Rectal smooth muscle tissue (tissue), 1 donor: ENCODE measurements around the gene CCDC158.
A peak's percentile ranks its signal among the peaks of the same experiment; 100 is the strongest.
"Not testable (repeated sequence)": the region's sequence is repeated elsewhere in the genome, so short reads cannot be mapped to it uniquely, and the experiment has no call there.

ENCODE experiments used
- H3K27ac ChIP-seq: one replicate; pipeline ENCODE4 v1.7.0; 2013; ENCODE audit warnings: low read depth, low read length, inconsistent platforms
- H3K27me3 ChIP-seq: one replicate; pipeline ENCODE4 v1.7.0; 2013; ENCODE audit warnings: low read length; ENCODE audit not compliant: control insufficient read depth, insufficient read depth
- H3K36me3 ChIP-seq: one replicate; pipeline ENCODE4 v1.7.0; 2013; ENCODE audit warnings: low read length; ENCODE audit not compliant: control insufficient read depth, insufficient read depth
- H3K4me1 ChIP-seq: one replicate; pipeline ENCODE4 v1.7.0; 2013; ENCODE audit warnings: low read length; ENCODE audit not compliant: control insufficient read depth, insufficient read depth
- H3K4me3 ChIP-seq: one replicate; pipeline ENCODE4 v1.7.0; 2013; ENCODE audit warnings: low read length
- H3K9ac ChIP-seq: one replicate; pipeline ENCODE4 v1.7.0; 2013; ENCODE audit warnings: low read length

CCDC158 gene

DNA sequence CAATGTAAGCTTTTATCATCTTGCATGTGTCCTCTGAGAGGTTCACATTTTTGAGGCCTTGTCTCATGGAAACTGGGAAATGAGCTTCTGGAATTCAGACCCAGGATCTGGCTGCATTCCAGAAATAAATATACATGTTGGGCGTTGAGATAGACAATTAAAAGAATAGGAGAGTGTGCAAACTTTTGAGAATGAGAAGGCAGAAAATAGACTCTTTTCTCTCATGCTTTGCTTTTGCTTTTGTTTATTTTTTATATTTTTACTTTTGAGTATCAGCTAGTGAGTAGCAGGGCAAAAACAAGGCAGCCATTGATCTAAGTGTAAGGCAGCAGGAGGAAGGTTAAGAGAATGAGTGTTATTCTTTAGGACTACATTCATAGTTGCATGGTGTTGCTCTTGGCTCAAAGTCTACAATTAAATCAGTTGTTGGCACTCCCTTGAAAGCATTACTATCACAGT lies 26.5 kb upstream of the CCDC158 start:
- Histone ChIP-seq H3K27me3 (no peaks in the 10 kb centered on the region), H3K36me3 (no peaks in the 10 kb centered on the region), H3K4me1 (peaks cover 7% of the 10 kb centered on the region), H3K27ac (no peak overlapping the region), H3K9ac (no peak overlapping the region), H3K4me3 (no peak overlapping the region)

DNA sequence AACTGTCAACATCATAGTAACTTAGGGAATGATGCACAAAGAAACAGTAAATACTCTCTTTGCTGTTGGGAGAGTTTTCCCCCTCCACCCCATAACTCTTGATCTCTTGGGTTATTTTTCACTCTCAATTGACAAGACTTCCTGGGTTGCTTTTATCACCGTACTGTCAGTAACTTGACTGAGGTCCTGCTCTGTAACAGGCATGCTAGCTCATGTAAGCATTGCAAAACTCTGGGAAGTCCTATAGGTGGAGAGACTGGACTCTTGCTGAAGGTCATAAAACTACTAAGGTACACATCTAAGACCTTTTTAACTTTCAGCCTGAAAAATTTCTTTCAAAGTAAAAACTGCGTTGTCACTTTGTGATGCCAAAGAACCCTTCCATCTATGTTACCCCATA lies 25.0 kb upstream of the CCDC158 start:
- Histone ChIP-seq H3K9ac (no peak overlapping the region), H3K27me3 (no peaks in the 10 kb centered on the region), H3K27ac (no peak overlapping the region)

GRCh38 chr4:76443376-76443775 lies 22.4 kb upstream of the CCDC158 start:
- Histone ChIP-seq H3K4me3 (no peak overlapping the region), H3K36me3 (no peaks in the 10 kb centered on the region), H3K27me3 (no peaks in the 10 kb centered on the region), H3K27ac (no peak overlapping the region), H3K4me1 (peaks cover 3% of the 10 kb centered on the region), H3K9ac (no peak overlapping the region)

More for the DNA sequence above, 25.0 kb upstream of the CCDC158 start:
- Histone ChIP-seq H3K4me1 (peaks cover 7% of the 10 kb centered on the region), H3K36me3 (no peaks in the 10 kb centered on the region), H3K4me3 (no peak overlapping the region)

- H3K36me3 ChIP-seq = no peaks in the 10 kb centered on the region
- H3K27me3 ChIP-seq = no peaks in the 10 kb centered on the region
- no peak overlapping the region for H3K4me3 ChIP-seq
- peaks cover 3% of the 10 kb centered on the region for H3K4me1 ChIP-seq
- no peak overlapping the region for H3K9ac ChIP-seq
- H3K27ac ChIP-seq = no peak overlapping the region
Measured at GRCh38 chr4:76442807-76443206, 21.9 kb upstream of the CCDC158 start.

DNA sequence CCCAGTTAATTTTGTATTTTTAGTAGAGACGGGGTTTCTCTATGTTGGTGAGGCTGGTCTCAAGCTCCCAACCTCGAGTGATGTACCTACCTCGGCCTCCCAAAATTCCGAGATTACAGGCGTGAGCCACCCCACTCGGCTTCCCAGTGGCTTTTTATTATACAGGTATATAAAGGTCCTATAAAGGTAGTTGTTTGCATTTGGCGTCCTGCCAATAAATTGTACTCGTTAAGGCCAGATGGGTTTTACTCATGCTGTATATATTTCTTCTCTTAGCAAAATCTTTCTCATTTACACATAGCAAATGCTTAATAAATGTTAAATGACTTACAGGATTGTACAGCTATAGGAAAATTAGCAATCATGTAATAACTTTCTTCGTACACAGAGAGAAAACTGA lies 20.9 kb upstream of the CCDC158 start:
- no peaks in the 10 kb centered on the region for H3K4me1 ChIP-seq
- H3K4me3 ChIP-seq = no peak overlapping the region
- no peaks in the 10 kb centered on the region for H3K27me3 ChIP-seq
- H3K9ac ChIP-seq = no peak overlapping the region
- no peaks in the 10 kb centered on the region for H3K36me3 ChIP-seq
- H3K27ac ChIP-seq = no peak overlapping the region

GRCh38 chr4:76439491-76439890 lies 18.6 kb upstream of the CCDC158 start:
- Histone ChIP-seq H3K27me3 (no peaks in the 10 kb centered on the region), H3K9ac (no peak overlapping the region), H3K36me3 (no peaks in the 10 kb centered on the region), H3K27ac (no peak overlapping the region), H3K4me1 (no peaks in the 10 kb centered on the region), H3K4me3 (no peak overlapping the region)

DNA sequence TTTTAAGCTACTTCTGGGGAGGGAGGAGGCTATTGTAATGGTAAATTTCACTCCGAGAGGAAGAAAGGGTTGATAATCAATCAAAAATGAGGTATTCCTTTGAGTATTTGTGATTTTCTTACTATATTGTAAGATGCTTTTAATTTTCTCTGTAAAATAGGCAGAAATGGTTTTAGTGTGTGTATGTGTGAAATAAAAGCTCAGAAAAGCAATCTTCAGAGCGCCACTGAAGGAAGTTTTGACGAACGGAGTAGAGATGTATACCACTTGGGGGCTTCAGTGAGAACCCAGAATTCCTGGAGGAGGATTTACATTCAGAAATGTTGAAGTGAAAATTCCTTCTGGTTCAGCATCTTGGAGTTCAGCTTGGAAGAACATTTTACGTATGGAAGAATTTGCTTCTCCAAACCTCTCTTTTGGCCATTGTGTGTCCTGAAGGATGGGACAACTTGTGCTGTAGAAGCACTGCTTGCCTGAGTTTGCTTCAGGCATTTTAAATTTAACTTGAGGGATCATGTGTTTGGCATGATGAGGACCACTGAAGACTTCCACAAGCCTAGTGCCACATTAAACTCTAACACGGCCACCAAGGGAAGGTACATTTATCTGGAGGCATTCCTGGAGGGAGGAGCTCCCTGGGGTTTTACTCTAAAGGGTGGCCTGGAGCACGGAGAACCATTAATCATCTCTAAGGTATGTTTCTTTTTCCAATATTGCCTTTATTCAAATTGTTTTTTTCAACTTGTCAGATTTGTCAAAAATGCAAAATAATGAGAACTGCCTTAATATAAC lies 14.8 kb upstream of the CCDC158 start:
- H3K36me3 ChIP-seq = no peaks in the 10 kb centered on the region
- no peak overlapping the region for H3K9ac ChIP-seq
- peak overlapping the region; percentile 60 for H3K27ac ChIP-seq
- no peaks in the 10 kb centered on the region for H3K4me1 ChIP-seq
- peak overlapping the region; percentile 40 for H3K4me3 ChIP-seq
- no peaks in the 10 kb centered on the region for H3K27me3 ChIP-seq

DNA sequence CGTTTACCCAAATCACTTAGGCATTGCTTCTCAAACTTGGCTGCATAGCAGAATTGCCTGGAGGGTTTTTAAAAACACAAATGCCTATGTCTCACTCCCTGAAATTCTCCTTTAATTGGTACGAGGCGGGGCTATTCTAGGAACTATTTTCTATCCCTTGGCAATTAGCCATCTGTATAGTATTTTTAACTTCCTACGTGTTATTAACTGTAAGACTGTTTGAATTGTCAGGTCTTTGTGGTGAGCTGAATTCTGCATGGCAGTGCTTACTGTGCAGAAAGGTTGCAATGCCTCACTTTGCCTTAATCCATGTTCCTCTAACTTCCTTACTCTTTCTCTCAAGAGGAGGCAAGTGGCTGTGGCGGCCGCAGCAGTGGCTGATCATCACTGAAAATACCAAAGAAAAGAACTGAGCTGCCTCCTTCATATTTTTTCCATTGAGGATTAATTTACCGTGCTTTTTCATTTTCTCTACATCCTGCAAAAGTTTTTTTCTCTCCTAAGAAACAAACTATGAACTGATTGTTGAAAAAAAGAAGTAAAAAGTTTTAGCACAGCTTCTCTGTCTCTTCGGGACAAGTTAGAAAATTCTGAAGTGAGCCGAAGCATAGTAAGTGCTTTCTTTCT lies 14.1 kb upstream of the CCDC158 start, which contains the start of gene SHROOM3:
Gene SHROOM3 (plus strand): TSS at position 329 of the 627 bp plus-strand sequence. CDS start 824 bp downstream, outside the sequence.
- no peak within 1 kb of the TSS for H3K9ac ChIP-seq
- H3K27me3 ChIP-seq = no peaks in the 10 kb centered on the region
- no peaks in the 10 kb centered on the region for H3K36me3 ChIP-seq
- no peaks in the 10 kb centered on the region for H3K4me1 ChIP-seq
- peak within 1 kb of the TSS; percentile 40 for H3K4me3 ChIP-seq
- H3K27ac ChIP-seq = peak within 1 kb of the TSS; percentile 60

DNA sequence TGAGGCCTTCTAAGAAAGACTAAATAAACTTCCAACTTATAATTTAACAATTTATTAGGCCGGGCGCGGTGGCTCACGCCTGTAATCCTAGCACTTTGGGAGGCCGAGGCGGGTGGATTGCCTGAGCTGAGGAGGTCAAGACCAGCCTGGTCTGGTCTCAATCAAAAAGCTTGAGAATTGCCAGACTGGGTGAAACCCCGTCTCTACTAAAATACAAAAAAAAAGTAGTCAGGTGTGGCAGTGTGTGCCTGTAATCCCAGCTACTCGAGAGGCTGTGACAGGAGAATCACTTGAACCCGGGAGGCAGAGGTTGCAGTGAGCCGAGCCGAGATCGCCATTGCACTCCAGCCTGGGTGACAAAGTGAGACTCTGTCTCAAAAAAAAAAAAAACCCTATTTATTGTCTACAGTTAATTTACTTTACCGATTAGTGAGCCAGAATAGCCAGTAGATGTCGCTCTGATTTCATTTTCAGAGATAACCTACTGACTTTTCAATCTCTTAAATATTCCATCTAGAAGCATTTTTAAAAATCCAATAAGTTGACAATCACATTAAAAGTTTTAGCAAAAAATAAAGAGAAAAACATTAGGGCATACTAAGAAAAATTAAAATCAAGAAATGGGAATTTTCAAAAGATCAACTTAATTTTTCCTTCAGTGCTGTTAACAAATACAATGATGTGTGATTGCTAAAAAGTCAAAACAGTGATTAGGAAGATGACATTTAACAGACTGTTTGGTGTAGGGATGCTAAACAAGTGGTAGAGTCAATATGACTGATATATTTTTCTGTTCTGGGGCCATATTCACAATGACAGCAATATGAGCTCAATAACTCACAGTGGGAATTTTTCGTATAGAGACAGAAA lies 9.8 kb upstream of the CCDC158 start:
- Histone ChIP-seq H3K9ac (no peak overlapping the region), H3K27ac (no peak overlapping the region), H3K27me3 (no peaks in the 10 kb centered on the region), H3K4me1 (no peaks in the 10 kb centered on the region), H3K36me3 (no peaks in the 10 kb centered on the region), H3K4me3 (no peak overlapping the region)

DNA sequence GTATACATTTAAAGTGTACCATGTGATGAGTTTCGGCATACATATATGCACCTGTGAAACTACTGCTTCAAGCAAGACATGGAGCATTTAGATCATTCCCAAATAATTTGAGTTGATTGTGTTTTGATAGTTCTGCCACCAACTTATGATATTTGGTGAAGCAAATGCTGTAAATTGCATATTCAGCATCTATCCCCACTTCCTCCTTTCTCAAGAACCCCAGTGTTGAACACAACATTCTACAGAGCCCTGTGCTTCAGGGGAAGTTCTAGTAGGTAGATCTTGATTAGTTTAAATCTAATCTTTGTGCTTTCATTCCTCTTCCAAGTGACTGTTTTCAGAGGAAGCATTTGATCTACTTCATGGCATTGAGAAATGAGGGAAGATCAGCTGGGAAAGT lies 8.7 kb upstream of the CCDC158 start:
- Histone ChIP-seq H3K4me3 (no peak overlapping the region), H3K27me3 (no peaks in the 10 kb centered on the region), H3K4me1 (no peaks in the 10 kb centered on the region), H3K27ac (no peak overlapping the region), H3K36me3 (no peaks in the 10 kb centered on the region), H3K9ac (no peak overlapping the region)

GRCh38 chr4:76426272-76426671 lies 5.3 kb upstream of the CCDC158 start:
- Histone ChIP-seq H3K9ac (no peak overlapping the region), H3K4me3 (no peak overlapping the region), H3K36me3 (no peaks in the 10 kb centered on the region)

DNA sequence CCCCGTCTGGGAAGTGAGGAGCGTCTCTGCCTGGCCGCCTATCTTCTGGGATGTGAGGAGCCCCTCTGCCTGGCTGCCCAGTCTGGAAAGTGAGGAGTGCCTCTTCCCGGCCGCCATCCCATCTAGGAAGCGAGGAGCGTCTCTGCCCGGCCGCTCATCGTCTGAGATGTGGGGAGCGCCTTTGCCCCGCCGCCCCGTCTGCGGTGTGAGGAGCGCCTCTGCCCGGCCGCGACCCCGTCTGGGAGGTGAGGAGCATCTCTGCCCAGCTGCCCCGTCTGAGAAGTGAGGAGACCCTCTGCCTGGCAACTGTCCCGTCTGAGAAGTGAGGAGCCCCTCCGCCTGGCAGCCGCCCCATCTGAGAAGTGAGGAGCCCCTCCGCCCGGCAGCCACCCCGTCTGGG lies 2.2 kb upstream of the CCDC158 start:
- H3K9ac ChIP-seq, H3K4me1 ChIP-seq, H3K27me3 ChIP-seq, H3K27ac ChIP-seq, H3K4me3 ChIP-seq, H3K36me3 ChIP-seq: not testable (repeated sequence)

More at GRCh38 chr4:76426272-76426671, 5.3 kb upstream of the CCDC158 start:
- no peak overlapping the region for H3K27ac ChIP-seq
- H3K27me3 ChIP-seq = no peaks in the 10 kb centered on the region
- no peaks in the 10 kb centered on the region for H3K4me1 ChIP-seq
